ENCODE results near the gene ANKS1A. TPM values are rescaled to one million over a fixed set of nuclear protein-coding genes. Genes with fewer than 3 reads are reported as not detected.
"Not testable (repeated sequence)": the region's sequence is repeated elsewhere in the genome, so short reads cannot be mapped to it uniquely, and the experiment has no call there.

The ANKS1A gene
- total RNA-seq, 6 experiments from 2014 or later, result 6.7 to 17.4 (median 10.5) TPM

DNA sequence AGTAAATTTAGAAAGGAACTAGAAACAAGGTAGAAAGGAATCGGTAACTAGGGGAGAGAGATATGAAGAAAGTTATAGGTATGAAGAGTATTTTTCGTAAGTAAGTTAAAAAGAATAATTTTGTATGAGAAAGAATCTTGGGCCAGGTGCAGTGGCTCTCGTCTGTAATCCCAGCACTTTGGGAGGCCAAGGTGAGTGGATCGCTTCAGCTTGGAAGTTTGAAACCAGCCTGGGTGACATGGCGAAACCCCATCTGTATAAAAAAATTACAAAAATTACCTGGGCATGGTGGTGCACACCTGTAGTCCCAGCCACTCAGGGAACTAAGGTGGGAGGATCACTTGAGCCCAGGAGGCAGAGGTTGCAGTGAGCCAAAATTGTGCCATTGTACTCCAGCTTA is 210.1 kb downstream of the ANKS1A start:
- Histone ChIP-seq H3K4me3 (no peak overlapping the region), H3K27ac (no peak overlapping the region), H3K27me3 (no peaks in the 10 kb centered on the region), H3K36me3 (no peaks in the 10 kb centered on the region), H3K4me1 (peaks cover 0 to 13% (median 5%) of the 10 kb centered on the region in 4 donors), H3K9me3 (no peaks in the 10 kb centered on the region)
- WGBS (ENCODE audit: insufficient coverage, low coverage, low lambda C conversion rate, missing lambda C conversion rate), result 92% methylated on average over 4 of the region's 5 CpGs
- DNase-seq (no peak), ATAC-seq (no peak)
- intact Hi-C loops (cut with DNase I), result no loop called here
- TF ChIP-seq CTCF (IDR thresholded peaks at IDR 0.05) (no peak), POLR2A (IDR thresholded peaks at IDR 0.05) (no peak)

DNA sequence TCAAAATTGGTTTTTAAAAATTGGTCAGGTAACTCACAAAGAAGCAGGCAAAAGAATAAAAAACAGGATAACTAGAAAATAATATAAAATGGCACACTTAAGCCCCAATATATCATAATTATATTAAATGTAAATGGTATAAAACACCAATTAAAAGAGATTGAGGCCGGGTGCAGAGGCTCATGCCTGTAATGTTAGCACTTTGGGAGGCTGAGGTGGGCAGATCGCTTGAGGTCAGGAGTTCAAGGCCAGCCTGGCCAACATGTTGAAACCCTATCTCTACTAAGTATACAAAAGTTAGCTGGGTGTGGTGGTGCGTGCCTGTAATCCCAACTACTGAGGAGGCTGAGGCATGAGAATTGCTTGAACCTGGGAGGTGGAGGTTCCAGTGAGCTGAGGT is 216.0 kb downstream of the ANKS1A start:
- H3K27ac ChIP-seq, result no peak overlapping the region
- TF ChIP-seq POLR2A (IDR thresholded peaks at IDR 0.05), result no peak
- no peak for TF ChIP-seq CTCF (IDR thresholded peaks at IDR 0.05)
- no peaks in the 10 kb centered on the region for H3K9me3 ChIP-seq
- 85% methylated on average over 2 of the region's 3 CpGs for WGBS (ENCODE audit: insufficient coverage, low coverage, low lambda C conversion rate, missing lambda C conversion rate)
- H3K4me3 ChIP-seq, result no peak overlapping the region
- H3K27me3 ChIP-seq, result no peaks in the 10 kb centered on the region
- intact Hi-C loops (cut with DNase I), result no loop called here
- no peak for ATAC-seq
- H3K36me3 ChIP-seq, result no peaks in the 10 kb centered on the region
- no peaks in the 10 kb centered on the region for H3K4me1 ChIP-seq
- no peak for DNase-seq

- H3K4me3 ChIP-seq; DNase-seq; H3K4me1 ChIP-seq; H3K27me3 ChIP-seq; ATAC-seq; H3K9me3 ChIP-seq; H3K36me3 ChIP-seq; H3K27ac ChIP-seq; intact Hi-C loops (cut with DNase I): not testable (repeated sequence)
- WGBS (ENCODE audit: insufficient coverage, low coverage, low lambda C conversion rate, missing lambda C conversion rate), result 81% methylated on average over 4 of the region's 6 CpGs
Measured at GRCh38 chr6:35106061-35106460, 217.0 kb downstream of the ANKS1A start.

DNA sequence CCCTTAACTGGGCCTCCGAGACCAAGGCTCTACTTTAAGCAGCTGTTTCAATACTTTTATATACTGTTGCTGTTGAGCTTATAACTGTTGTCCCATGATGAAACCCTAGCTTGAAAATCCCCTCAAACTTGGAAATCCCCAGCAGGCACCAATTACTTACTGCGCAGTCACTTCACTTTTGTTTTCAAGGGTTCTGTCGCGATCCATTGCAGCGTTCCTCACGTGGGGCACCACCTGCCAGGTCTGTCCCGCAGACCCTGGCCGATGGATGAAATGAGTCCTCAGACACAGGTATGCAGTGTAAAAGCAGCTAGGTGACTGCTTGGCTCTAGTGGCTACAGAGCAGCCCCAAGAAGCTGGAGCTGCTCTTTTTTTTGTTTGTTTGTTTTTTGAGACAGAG is 218.2 kb downstream of the ANKS1A start:
- H3K9me3 ChIP-seq; H3K27me3 ChIP-seq; H3K4me3 ChIP-seq; DNase-seq; ATAC-seq; H3K4me1 ChIP-seq; H3K27ac ChIP-seq; intact Hi-C loops (cut with DNase I); H3K36me3 ChIP-seq: not testable (repeated sequence)
- 69% methylated on average over 6 of the region's 8 CpGs for WGBS (ENCODE audit: insufficient coverage, low coverage, low lambda C conversion rate, missing lambda C conversion rate)

GRCh38 chr6:35107761-35108160 is 218.7 kb downstream of the ANKS1A start:
- ATAC-seq, result not testable (repeated sequence)

GRCh38 chr6:35108309-35108885 is 219.3 kb downstream of the ANKS1A start:
- ATAC-seq (no peak), DNase-seq (no peak)
- H3K4me1 ChIP-seq, result no peaks in the 10 kb centered on the region
- 92% methylated on average over 2 of the region's 2 CpGs for whole genome bisulfite sequencing (ENCODE audit: insufficient coverage, low coverage, low lambda C conversion rate, missing lambda C conversion rate)
- peaks cover 0 to 2% (median 0%) of the 10 kb centered on the region in 4 donors for H3K9me3 ChIP-seq
- intact Hi-C loops (cut with DNase I), result no loop called here
- TF ChIP-seq CTCF (IDR thresholded peaks at IDR 0.05), result no peak
- TF ChIP-seq POLR2A (IDR thresholded peaks at IDR 0.05), result no peak
- no peaks in the 10 kb centered on the region for H3K27me3 ChIP-seq
- no peaks in the 10 kb centered on the region for H3K36me3 ChIP-seq
- H3K4me3 ChIP-seq, result no peak overlapping the region
- no peak overlapping the region for H3K27ac ChIP-seq

More at GRCh38 chr6:35107761-35108160, 218.7 kb downstream of the ANKS1A start:
- H3K4me3 ChIP-seq; H3K27ac ChIP-seq; H3K4me1 ChIP-seq; H3K9me3 ChIP-seq; DNase-seq; H3K36me3 ChIP-seq; intact Hi-C loops (cut with DNase I); H3K27me3 ChIP-seq: not testable (repeated sequence)
- 66% methylated on average over 3 of the region's 5 CpGs for WGBS (ENCODE audit: insufficient coverage, low coverage, low lambda C conversion rate, missing lambda C conversion rate)

All from right lobe of liver (tissue), 6 donors.